NB4 (cell line): ENCODE data around the gene TRIO.

Experiments used
- DNase-seq: peaks from one replicate; pipeline ENCODE4 v3.0.0; 2010; ENCODE audit warnings: low read depth
- H3K4me3 ChIP-seq: one replicate; pipeline ENCODE4 v1.5.1; 2011; ENCODE audit warnings: mild to moderate bottlenecking, low read depth, low read length, moderate library complexity
- MYC ChIP-seq: IDR thresholded peaks from 2 replicates; pipeline ENCODE4 v1.6.1; 2011; ENCODE audit warnings: low read depth, low read length
- POLR2A ChIP-seq: IDR thresholded peaks from 2 replicates; pipeline ENCODE4 v1.6.1; 2011; ENCODE audit warnings: mild to moderate bottlenecking; ENCODE audit not compliant: insufficient read length; ENCODE audit errors: extremely low read depth
- TF ChIP-seq, protein P1 (sequence below): IDR thresholded peaks from 2 replicates; pipeline ENCODE4 v1.6.1; 2011; ENCODE audit warnings: low read depth, low read length
- TF ChIP-seq, protein P2 (sequence below): IDR thresholded peaks from one replicate; pipeline ENCODE4 v1.5.1; 2012; ENCODE audit warnings: low read depth, low read length

The TRIO gene

DNA sequence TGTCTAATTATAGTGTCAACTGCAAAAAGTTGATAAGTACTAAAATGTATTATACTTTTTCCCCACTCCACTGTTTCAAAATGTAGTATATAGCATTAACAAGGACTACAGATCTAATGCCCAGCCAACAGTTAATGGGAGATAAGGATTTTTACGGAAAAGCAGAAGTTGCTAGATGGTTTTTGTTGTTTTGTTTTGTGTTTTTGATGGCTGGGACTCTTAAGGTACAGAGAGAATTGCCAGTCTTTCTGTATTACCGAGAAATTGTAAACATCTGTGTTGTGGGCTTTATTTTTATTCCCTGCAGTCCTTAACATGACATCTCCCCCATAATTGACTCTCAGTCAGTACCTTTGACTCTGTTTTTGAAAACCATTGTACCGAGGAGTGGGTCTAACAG, 44.0 kb downstream of the TRIO start:
- no peak for DNase-seq
- TF ChIP-seq, protein P1, sequence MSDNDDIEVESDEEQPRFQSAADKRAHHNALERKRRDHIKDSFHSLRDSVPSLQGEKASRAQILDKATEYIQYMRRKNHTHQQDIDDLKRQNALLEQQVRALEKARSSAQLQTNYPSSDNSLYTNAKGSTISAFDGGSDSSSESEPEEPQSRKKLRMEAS = no peak
- TF ChIP-seq POLR2A (no peak), MYC (no peak)
- TF ChIP-seq, protein P2, sequence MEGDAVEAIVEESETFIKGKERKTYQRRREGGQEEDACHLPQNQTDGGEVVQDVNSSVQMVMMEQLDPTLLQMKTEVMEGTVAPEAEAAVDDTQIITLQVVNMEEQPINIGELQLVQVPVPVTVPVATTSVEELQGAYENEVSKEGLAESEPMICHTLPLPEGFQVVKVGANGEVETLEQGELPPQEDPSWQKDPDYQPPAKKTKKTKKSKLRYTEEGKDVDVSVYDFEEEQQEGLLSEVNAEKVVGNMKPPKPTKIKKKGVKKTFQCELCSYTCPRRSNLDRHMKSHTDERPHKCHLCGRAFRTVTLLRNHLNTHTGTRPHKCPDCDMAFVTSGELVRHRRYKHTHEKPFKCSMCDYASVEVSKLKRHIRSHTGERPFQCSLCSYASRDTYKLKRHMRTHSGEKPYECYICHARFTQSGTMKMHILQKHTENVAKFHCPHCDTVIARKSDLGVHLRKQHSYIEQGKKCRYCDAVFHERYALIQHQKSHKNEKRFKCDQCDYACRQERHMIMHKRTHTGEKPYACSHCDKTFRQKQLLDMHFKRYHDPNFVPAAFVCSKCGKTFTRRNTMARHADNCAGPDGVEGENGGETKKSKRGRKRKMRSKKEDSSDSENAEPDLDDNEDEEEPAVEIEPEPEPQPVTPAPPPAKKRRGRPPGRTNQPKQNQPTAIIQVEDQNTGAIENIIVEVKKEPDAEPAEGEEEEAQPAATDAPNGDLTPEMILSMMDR = no peak
- no peak overlapping the region for H3K4me3 ChIP-seq

DNA sequence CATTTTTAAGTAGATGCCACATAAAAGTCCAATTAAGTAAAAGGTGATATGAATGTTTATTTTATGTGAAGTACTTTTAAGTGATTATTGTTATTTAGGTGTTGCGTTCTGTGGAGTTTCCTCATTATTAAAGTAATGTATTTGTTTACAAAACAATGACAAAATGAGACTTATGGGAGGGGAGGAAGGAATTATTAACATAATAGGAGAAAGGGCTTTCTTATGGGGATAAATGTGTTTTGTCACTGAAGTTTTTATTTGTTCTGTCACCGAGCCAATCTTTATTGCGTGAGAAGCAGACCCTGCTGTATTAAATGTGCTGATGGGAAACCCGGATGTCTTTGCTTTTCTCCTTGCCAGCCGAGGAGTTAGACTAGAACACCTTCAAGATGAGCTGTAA, 44.5 kb downstream of the TRIO start:
- TF ChIP-seq, protein P1 = no peak
- TF ChIP-seq, protein P2 = no peak
- TF ChIP-seq MYC (no peak), POLR2A (no peak)
- DNase-seq = no peak

DNA sequence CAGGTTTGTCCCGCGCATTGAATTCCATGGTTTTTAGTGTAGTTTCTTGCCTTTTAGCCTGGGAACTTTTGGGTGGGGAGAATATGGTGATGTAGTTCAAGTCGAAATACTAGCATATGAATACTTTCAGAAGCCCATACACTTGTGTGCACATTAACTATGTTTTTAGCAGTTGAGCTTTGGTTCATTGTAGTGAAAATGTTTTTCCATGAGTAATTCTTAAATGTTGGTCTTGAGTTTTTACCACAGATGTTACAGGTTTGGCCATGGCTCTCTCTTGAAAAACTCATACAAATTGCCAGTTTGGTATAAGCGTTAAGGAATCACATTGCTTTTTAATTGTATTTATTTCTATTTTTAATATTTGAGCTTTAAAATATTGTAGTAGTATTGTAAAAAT, 45.6 kb downstream of the TRIO start:
- TF ChIP-seq POLR2A = no peak
- TF ChIP-seq, protein P1 = no peak
- TF ChIP-seq, protein P2 = no peak
- TF ChIP-seq MYC = no peak
- H3K4me3 ChIP-seq = no peak overlapping the region
- DNase-seq = no peak

More for the DNA sequence above, 44.5 kb downstream of the TRIO start:
- no peak overlapping the region for H3K4me3 ChIP-seq

DNA sequence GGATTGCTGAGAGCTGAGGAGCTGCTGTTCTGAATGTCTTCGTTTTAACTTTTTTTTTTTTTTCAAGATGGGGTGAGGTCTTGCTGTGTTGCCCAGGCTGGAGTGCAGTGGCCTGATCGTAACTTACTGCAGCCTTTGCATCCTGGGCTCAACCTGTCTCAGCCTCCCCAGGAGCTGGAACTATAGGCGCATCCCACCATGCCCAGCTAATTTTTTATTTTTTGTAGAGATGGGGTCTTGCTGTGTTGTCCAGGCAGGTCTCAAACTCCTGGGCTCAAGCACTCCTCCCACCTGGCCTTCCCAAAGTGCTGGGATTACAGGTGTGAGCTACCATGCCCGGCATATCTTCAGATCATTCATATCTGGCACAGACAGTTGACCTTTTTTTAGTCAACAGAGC, 46.5 kb downstream of the TRIO start:
- DNase-seq = no peak
- TF ChIP-seq POLR2A (no peak), MYC (no peak)
- TF ChIP-seq, protein P1 = no peak
- TF ChIP-seq, protein P2 = no peak
- no peak overlapping the region for H3K4me3 ChIP-seq

DNA sequence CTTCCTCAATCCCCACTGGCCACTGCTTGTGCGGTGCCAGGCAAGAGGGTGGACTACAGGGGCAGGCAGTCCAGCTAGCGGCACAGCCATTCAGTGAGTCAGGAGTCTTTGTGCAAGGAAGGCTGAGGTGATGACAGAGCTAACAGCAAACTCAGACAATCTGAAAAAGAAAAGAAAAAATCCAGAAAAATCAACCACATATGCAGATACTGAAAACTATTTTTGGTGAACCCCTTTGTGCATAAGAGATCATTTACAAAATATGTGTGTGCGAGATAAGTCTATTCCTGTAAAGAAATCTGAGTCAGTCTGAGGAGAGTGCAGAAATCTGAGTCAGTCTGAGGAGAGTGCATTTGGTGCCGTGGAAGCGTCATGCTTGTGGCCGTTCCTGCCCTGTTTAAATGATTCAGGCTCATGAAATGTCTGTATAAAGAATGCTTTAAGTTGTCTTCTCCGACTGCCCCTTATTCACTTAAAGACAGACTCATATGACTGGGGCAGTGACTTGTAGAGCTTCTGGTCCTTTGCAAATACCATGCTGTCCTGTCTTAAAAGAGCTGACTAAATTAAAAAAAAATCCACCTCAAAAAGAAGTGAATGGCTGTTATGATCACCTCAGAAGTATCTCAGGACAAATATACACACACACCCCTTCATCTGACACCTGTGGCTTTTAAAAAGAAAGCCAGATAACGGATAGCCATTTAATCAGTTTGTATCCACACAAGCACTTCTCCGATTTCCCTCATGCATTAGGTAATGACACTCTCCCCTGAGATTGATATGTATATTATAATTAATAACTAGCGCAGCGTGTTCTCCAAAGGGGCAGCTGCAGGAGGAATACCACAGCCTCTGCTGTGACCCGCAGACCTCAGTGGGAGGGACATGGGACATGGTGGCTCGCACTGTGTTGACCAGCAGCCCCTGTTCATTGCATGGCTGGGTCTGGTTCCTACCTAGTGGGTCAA, 47.3 kb downstream of the TRIO start:
- H3K4me3 ChIP-seq = no peak overlapping the region
- no peak for DNase-seq
- TF ChIP-seq MYC = no peak
- TF ChIP-seq, protein P2 = no peak
- TF ChIP-seq, protein P1 = no peak
- no peak for TF ChIP-seq POLR2A
